Measurements from ENCODE around the gene MVB12A. TPM values are rescaled to one million over a fixed set of nuclear protein-coding genes. Genes with fewer than 3 reads are reported as not detected.

MVB12A gene
- total RNA-seq, 2 donors from 2014 or later = 32.4 to 38.4 TPM

- Mint-ChIP-seq H3K27ac (no peak overlapping the region), H3K36me3 (ENCODE audit: insufficient read depth in 2 of 2) (peaks cover 1 to 5% of the 10 kb centered on the region in 2 donors), H3K9me3 (no peaks in the 10 kb centered on the region), H3K4me3 (no peak overlapping the region), H3K27me3 (ENCODE audit: low read depth) (no peaks in the 10 kb centered on the region), H3K4me1 (ENCODE audit: low read depth) (peaks cover 35% of the 10 kb centered on the region)
- ATAC-seq (replicated peaks in 1 of 2) = no peak
- no peak for DNase-seq
These were observed 8.0 kb upstream of the MVB12A start for GRCh38 chr19:17411801-17412200.

DNA sequence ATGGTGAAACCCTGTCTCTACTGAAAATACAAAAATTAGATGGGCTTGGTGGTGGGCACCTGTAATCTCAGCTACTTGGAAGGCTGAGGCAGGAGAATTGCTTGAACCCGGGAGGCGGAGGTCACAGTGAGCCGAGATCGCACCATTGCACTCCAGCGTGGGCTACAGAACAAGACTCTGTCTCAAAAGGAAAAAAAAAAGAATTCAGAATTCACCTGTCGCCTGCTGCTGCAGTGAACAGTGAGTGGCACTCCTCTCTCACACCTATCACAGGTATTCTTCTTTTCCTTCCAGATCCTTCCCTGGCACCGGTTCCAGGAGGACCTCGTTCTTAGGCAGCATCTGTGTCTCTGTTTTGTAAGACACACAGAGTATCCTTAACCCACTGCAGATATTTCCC, 5.8 kb upstream of the MVB12A start:
- ATAC-seq (replicated peaks in 1 of 2) (no peak), DNase-seq (no peak)
- Mint-ChIP-seq H3K4me3 (no peak overlapping the region), H3K36me3 (ENCODE audit: insufficient read depth in 2 of 2) (peaks cover 1 to 5% of the 10 kb centered on the region in 2 donors), H3K27me3 (ENCODE audit: low read depth) (no peaks in the 10 kb centered on the region), H3K27ac (no peak overlapping the region), H3K9me3 (no peaks in the 10 kb centered on the region), H3K4me1 (ENCODE audit: low read depth) (peaks cover 28% of the 10 kb centered on the region)

DNA sequence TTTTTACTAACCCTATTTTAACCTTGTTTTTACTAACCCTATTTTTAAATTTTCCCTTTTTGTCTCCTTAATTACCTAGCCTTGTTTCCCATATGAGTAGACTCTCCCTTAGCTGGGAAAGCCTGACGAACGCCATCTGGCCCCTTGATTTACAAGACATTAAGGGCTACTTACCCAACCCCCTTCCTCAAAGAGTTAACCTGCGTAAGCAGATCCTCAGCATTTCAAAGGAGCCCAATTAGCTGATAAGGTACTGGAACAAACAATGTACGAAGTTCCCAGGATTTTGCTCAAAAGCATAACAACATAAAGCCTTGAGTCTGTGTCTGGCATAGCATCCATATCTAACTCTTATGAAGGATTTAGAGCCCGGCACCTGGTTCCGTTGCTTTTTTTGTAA, 4.7 kb upstream of the MVB12A start:
- no peak for ATAC-seq (replicated peaks in 1 of 2)
- Mint-ChIP-seq H3K36me3 (ENCODE audit: insufficient read depth in 2 of 2) (peaks cover 1 to 5% of the 10 kb centered on the region in 2 donors), H3K27me3 (ENCODE audit: low read depth) (no peaks in the 10 kb centered on the region), H3K27ac (peak overlapping the region; percentile 69), H3K4me3 (no peak overlapping the region), H3K9me3 (no peaks in the 10 kb centered on the region), H3K4me1 (ENCODE audit: low read depth) (peaks cover 25% of the 10 kb centered on the region)
- DNase-seq = no peak

GRCh38 chr19:17418710-17419109, 1.1 kb upstream of the MVB12A start:
- no peak for DNase-seq
- ATAC-seq (replicated peaks in 1 of 2) = no peak
- H3K4me3 Mint-ChIP-seq = peak overlapping the region; percentile 97 to 100
- H3K36me3 Mint-ChIP-seq (ENCODE audit: insufficient read depth in 2 of 2) = peaks cover 0 to 1% of the 10 kb centered on the region in 2 donors
- H3K27ac Mint-ChIP-seq = no peak overlapping the region
- no peaks in the 10 kb centered on the region for H3K9me3 Mint-ChIP-seq
- peaks cover 18% of the 10 kb centered on the region for H3K4me1 Mint-ChIP-seq (ENCODE audit: low read depth)
- H3K27me3 Mint-ChIP-seq (ENCODE audit: low read depth) = no peaks in the 10 kb centered on the region

DNA sequence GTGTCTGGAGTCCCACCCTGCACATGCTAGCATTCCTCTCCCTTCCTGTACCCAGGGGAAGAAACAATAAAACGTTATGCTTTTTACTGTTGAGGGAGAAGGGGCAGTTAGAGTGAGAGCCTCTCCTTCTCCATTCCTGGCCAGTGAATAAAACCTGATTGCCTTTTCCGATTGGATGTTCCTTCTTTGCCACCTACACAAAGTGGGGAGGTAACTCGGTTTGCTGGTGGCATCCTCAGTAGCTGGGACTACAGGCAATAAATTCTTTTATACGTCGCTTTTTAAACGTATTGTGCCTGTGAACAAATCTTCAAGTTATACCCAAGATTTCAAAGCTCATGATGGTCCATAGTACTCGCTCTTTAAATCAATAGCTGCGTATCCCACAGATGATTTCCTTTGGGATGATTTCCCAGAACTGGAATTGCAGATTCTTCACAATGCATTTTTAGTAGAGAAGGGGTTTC, 660 bp upstream of the MVB12A start:
- DNase-seq (no peak), ATAC-seq (replicated peaks in 1 of 2) (no peak)
- H3K4me1 Mint-ChIP-seq (ENCODE audit: low read depth) = peaks cover 18% of the 10 kb centered on the region
- H3K9me3 Mint-ChIP-seq = no peaks in the 10 kb centered on the region
- peaks cover 0 to 1% of the 10 kb centered on the region in 2 donors for H3K36me3 Mint-ChIP-seq (ENCODE audit: insufficient read depth in 2 of 2)
- H3K27me3 Mint-ChIP-seq (ENCODE audit: low read depth) = no peaks in the 10 kb centered on the region
- H3K27ac Mint-ChIP-seq = peak overlapping the region; percentile 98
- peak overlapping the region; percentile 97 to 100 for H3K4me3 Mint-ChIP-seq

DNA sequence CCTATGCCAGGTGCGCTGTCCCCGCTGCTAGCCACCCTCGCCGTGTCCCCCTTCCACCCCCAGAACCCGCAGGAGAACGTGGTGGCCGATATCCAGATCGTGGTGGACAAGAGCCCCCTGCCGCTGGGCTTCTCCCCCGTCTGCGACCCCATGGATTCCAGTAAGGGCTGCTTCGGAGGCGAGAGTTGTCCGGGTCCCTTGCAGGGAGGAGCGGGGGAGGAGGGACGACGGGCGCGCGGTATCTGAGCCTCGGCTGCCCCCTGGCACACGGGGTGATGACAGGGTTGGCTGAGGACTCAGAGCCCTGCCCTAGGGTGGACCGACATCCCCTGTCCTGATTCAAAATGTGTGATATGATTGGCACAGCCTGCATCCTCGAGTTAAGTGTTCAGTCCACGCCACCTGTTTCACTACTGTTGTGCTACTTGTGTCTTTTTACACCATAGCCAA, 653 bp downstream of the MVB12A start:
- Mint-ChIP-seq H3K36me3 (ENCODE audit: insufficient read depth in 2 of 2) (no peaks in the 10 kb centered on the region), H3K9me3 (no peaks in the 10 kb centered on the region), H3K4me1 (ENCODE audit: low read depth) (peaks cover 18% of the 10 kb centered on the region), H3K27ac (no peak overlapping the region), H3K4me3 (peak overlapping the region; percentile 97 to 100), H3K27me3 (ENCODE audit: low read depth) (no peaks in the 10 kb centered on the region)
- ATAC-seq (replicated peaks in 1 of 2) (peak; percentile 36 to 40), DNase-seq (peak; percentile 41 to 48)

DNA sequence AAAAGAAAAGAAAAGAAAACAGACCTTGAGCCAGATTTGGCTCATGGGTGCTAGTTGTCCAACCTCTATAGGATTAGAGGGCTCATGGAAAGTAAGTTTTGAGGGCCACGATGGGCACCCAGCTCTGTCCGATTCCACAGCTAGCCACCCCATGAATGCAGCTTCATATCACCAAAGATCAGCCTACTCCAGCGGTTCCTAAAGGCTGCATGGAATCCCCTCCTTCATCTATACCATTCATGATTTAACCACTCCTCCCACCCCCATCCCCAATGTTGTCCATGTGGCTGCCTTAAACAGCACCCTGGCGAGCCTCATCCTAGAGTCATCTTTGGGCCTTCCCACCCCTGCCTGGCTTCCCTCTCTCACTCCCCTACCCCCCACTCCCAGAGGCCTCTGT, 2.1 kb downstream of the MVB12A start:
- Mint-ChIP-seq H3K9me3 (no peaks in the 10 kb centered on the region), H3K4me3 (no peak overlapping the region), H3K36me3 (ENCODE audit: insufficient read depth in 2 of 2) (no peaks in the 10 kb centered on the region), H3K4me1 (ENCODE audit: low read depth) (peaks cover 18% of the 10 kb centered on the region), H3K27me3 (ENCODE audit: low read depth) (no peaks in the 10 kb centered on the region), H3K27ac (no peak overlapping the region)
- ATAC-seq (replicated peaks in 1 of 2) (no peak), DNase-seq (no peak)

DNA sequence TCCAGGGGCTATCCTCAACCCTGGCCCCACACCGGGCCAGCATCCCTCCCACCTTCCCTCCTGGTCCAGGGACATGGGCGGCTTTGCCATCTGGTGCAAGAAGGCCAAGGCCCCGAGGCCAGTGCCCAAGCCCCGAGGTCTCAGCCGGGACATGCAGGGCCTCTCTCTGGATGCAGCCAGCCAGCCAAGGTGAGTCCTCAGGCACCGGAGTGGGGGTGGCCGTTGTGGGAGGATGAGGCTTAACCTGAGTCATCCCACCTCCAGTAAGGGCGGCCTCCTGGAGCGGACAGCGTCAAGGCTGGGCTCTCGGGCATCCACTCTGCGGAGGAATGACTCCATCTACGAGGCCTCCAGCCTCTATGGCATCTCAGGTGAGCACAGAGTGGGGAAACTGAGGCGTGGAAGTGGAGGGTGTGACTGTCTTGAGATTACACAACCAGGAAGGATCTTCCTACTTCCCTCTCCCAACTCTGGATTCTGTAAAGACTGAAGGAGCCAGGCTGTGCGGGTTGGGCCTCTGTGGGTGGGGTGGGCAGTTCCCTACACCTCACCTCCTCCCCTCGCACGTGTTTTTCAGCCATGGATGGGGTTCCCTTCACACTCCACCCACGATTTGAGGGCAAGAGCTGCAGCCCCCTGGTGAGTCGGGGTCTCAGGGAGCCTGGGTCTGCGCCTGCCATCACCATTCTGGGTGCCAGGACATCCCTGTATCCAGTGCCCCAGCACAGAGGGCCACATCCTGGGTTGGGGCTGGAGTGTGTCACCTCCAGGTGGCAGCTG, 3.8 kb downstream of the MVB12A start:
- ATAC-seq (replicated peaks in 1 of 2) = no peak
- no peaks in the 10 kb centered on the region for H3K36me3 Mint-ChIP-seq (ENCODE audit: insufficient read depth in 2 of 2)

DNA sequence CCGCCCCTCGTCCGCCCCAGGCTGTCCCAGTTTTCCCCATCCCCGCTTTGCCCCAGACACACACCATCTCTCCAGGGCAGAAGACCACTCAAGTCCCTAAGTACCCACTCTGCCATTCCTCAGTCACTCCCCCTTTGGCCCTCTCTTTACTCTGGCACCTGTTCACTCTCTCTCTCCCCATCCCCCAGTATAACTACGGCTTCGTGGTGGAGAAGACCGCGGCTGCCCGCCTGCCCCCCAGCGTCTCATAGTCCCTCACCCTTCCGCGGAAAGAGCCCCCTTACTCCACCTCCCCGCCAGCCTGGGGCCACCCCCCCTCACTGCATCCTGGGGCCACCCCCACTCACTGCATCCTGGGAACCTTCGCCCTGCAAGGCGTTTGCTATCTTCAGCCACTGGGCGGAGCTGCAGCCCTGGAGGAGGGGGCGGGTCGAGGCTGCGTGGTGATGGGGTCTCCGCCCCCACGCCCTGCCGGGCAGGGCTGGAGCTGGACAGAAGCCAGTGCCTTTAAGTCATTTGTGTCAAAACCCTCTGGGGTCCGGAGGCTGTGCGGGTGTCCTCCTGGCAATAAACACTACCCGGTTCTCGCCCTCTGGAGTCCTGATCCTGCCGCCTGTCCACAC, 5.0 kb downstream of the MVB12A start:
- Mint-ChIP-seq H3K4me1 (ENCODE audit: low read depth) (peaks cover 8% of the 10 kb centered on the region), H3K4me3 (no peak overlapping the region), H3K36me3 (ENCODE audit: insufficient read depth in 2 of 2) (no peaks in the 10 kb centered on the region), H3K27me3 (ENCODE audit: low read depth) (no peaks in the 10 kb centered on the region), H3K27ac (no peak overlapping the region), H3K9me3 (no peaks in the 10 kb centered on the region)
- DNase-seq (peak; percentile 42 to 43), ATAC-seq (replicated peaks in 1 of 2) (peak; percentile 47 to 62)

More for the DNA sequence above, 3.8 kb downstream of the MVB12A start:
- Mint-ChIP-seq H3K27me3 (ENCODE audit: low read depth) (no peaks in the 10 kb centered on the region), H3K27ac (no peak overlapping the region), H3K4me1 (ENCODE audit: low read depth) (peaks cover 17% of the 10 kb centered on the region), H3K4me3 (no peak overlapping the region), H3K9me3 (no peaks in the 10 kb centered on the region)
- no peak for DNase-seq

GRCh38 chr19:17429641-17430113, 9.8 kb downstream of the MVB12A start:
- H3K27me3 Mint-ChIP-seq (ENCODE audit: low read depth) = no peaks in the 10 kb centered on the region
- no peak overlapping the region for H3K27ac Mint-ChIP-seq
- no peak for ATAC-seq (replicated peaks in 1 of 2)

GRCh38 chr19:17431417-17431816, 11.6 kb downstream of the MVB12A start:
- Mint-ChIP-seq H3K4me3 (no peak overlapping the region), H3K27me3 (ENCODE audit: low read depth) (no peaks in the 10 kb centered on the region), H3K27ac (no peak overlapping the region), H3K9me3 (no peaks in the 10 kb centered on the region), H3K36me3 (ENCODE audit: insufficient read depth in 2 of 2) (no peaks in the 10 kb centered on the region), H3K4me1 (ENCODE audit: low read depth) (no peaks in the 10 kb centered on the region)
- DNase-seq = no peak
- ATAC-seq (replicated peaks in 1 of 2) = no peak

More at GRCh38 chr19:17429641-17430113, 9.8 kb downstream of the MVB12A start:
- DNase-seq = no peak
- Mint-ChIP-seq H3K4me3 (no peak overlapping the region), H3K36me3 (ENCODE audit: insufficient read depth in 2 of 2) (no peaks in the 10 kb centered on the region), H3K9me3 (no peaks in the 10 kb centered on the region), H3K4me1 (ENCODE audit: low read depth) (no peaks in the 10 kb centered on the region)

GRCh38 chr19:17435218-17435617, 15.4 kb downstream of the MVB12A start:
- H3K4me1 Mint-ChIP-seq (ENCODE audit: low read depth) = no peaks in the 10 kb centered on the region
- H3K4me3 Mint-ChIP-seq = no peak overlapping the region
- no peak for DNase-seq
- ATAC-seq (replicated peaks in 1 of 2) = no peak
- H3K27ac Mint-ChIP-seq = no peak overlapping the region
- H3K27me3 Mint-ChIP-seq (ENCODE audit: low read depth) = no peaks in the 10 kb centered on the region
- H3K9me3 Mint-ChIP-seq = no peaks in the 10 kb centered on the region
- H3K36me3 Mint-ChIP-seq (ENCODE audit: insufficient read depth in 2 of 2) = no peaks in the 10 kb centered on the region

GRCh38 chr19:17436094-17436873, 16.4 kb downstream of the MVB12A start:
- DNase-seq = no peak
- no peak for ATAC-seq (replicated peaks in 1 of 2)
- Mint-ChIP-seq H3K4me3 (no peak overlapping the region), H3K36me3 (ENCODE audit: insufficient read depth in 2 of 2) (no peaks in the 10 kb centered on the region), H3K27me3 (ENCODE audit: low read depth) (no peaks in the 10 kb centered on the region), H3K9me3 (no peaks in the 10 kb centered on the region), H3K27ac (no peak overlapping the region), H3K4me1 (ENCODE audit: low read depth) (no peaks in the 10 kb centered on the region)
